ENCODE data around the gene GNG10.
A peak's percentile ranks its signal among the peaks of the same experiment; 100 is the strongest.
"Not testable (repeated sequence)": the region's sequence is repeated elsewhere in the genome, so short reads cannot be mapped to it uniquely, and the experiment has no call there.

The GNG10 gene

GRCh38 chr9:111649016-111649415, 12.4 kb upstream of the GNG10 start:
- no peak for DNase-seq (ENCODE audit: low read depth, low spot score)

DNA sequence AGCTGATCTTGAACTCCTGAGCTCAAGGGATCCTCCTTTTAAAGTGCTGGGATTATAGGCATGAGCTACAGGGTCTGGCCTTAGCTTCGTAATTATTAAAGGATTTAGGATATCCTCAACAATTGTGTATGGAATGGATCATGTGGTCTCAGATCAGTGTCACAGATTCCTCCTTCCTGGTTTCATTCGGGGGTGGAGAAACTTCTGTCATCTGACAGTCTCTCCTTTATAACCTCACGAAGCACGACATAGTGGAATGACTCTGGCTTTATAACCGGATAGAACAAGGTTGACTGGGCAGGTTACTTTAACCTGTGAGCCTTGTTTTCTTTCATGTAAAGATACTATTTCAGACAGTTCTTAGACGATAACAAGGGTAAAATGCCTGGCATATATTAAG, 4.4 kb upstream of the GNG10 start:
- DNase-seq (ENCODE audit: low read depth, low spot score) = no peak

DNA sequence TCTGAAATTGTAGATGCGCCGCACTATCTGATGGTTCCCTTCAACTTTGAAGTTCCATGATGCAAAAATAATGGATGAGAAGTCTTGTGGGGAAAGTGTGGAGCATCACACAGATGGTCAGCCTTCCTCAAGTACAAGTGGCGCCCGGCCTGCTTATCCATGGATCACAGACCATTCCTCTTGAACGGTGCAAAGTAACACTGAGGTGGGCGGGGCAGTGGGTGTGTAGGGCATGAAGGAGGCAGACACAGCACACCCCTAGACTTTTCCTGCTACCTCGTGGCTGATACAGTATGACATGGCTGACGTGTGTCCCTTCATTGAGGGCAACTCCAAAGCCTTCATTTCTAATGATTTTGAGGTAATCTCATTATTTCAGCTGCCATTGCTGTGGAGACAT, 2.5 kb upstream of the GNG10 start:
- DNase-seq (ENCODE audit: low read depth, low spot score) = no peak

- DNase-seq (ENCODE audit: low read depth, low spot score) = no peak
Measured at GRCh38 chr9:111659691-111660090, 1.7 kb upstream of the GNG10 start.

DNA sequence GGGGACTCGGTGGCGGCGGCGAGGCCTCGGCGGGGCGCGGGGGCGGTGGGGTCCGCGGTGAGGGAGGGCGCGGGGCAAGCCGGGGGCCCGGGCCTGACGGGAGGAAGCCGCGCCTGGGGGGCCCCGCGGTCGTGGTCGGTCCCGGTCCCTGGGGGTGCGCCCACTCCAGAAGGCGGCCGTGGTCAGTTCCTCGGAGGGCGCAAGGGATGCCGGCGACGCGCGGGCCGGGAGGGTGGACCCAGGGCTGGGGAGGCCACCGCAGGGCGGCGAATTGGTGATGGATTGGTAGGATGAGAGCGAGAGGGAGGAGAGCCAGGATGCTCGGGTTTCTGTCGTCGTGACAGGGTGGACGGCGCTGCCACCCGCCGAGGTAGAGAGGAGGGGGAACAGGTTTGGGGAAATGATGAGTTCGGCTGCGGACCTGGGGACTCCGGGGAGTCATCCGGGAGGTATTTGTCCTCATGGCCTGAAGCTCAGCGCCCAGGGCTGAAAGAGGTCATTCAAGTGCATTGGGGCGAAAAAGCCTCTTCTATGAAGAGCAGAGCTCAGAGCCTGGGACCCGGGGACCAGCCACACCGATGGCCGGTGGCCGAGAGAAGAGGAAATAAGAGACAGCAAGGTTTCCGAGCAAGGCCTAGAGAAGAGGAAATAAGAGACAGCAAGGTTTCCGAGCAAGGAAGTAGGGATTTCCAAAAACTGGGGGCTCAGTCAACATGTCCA, 557 bp downstream of the GNG10 start:
- DNase-seq (ENCODE audit: low read depth, low spot score) = no peak

DNA sequence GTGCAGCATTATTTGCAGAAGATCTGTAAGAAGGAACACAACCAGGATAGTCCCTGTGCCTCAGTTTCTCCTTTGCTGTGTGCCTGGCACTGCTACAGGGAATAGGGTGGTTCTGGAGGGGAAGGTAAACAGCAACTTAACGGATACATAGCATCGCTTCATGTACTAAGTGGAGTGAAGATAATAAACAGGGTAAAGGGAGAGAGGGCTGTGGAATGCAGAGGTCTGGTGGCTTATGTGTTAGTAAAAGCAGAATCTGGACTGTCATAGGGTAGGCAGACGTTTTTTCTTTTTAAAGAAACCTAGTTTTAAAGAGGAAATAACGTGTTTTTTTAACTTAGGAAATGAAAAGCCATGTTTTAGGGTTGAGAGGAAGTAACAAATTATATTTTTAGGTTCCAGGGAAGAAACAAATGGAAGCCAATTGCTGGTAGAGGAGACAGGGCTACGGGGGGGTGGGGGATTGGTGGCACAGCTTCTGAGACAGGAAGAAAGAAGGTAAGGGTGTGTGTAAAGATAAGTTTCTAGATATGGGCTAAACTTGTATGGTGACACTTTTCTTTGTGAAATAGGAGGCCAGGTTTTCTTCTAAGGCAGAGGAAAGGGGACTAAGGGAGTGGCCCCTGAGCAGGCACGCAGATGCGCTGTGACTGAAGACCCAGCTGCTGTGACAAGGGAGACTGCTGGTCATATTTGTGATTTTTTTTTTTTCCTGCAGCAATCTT, 1.3 kb downstream of the GNG10 start:
- DNase-seq (ENCODE audit: low read depth, low spot score) = no peak

DNA sequence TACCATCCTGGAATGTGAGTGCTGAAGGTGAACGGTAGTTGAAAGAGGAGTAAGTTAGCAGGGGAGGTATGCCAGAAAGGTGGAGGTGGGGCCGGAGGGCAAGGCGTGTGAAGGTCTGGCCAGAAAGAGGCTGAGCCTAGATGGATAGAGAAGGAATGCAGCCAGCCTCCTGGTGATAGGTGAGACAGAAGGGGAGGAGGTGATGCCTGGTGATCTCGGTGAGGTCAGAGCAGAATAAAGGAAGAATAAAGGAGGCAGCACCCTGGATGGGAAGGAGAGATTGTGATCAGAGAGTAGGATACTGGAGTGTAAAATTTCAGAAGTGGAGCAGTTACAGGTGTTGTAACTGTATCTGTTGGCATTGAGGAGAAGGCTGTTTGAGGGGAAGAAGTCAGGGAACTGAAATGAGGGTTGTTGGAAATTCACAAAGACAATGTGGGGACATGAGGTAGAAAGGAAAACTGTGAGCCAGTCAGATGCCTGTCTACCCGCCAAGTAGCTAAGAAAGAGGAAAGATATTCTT, 2.0 kb downstream of the GNG10 start:
- DNase-seq (ENCODE audit: low read depth, low spot score) = peak; percentile 48

- DNase-seq (ENCODE audit: low read depth, low spot score) = no peak
Measured at GRCh38 chr9:111668026-111668573, 6.7 kb downstream of the GNG10 start.

DNA sequence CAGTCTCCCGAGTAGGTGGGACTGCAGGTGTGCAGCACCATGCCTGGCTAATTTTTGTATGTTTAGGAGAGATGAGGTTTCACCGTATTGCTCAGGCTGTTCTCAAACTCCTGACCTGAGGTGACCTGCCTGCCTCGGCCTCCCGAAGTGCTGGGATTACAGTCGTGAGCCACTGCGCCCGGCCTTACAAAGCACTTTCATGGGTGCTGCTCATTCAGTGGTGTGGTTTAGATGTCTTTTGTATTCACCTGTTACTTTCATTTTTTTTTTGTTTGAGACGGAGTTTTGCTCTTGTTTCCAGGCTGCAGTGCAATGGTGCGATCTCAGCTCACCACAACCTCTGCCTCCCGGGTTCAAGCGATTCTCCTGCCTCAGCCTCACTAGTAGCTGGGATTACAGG, 7.2 kb downstream of the GNG10 start:
- not testable (repeated sequence) for DNase-seq (ENCODE audit: low read depth, low spot score)

- DNase-seq (ENCODE audit: low read depth, low spot score) = no peak
Measured at GRCh38 chr9:111674319-111674718, 12.9 kb downstream of the GNG10 start.

DNA sequence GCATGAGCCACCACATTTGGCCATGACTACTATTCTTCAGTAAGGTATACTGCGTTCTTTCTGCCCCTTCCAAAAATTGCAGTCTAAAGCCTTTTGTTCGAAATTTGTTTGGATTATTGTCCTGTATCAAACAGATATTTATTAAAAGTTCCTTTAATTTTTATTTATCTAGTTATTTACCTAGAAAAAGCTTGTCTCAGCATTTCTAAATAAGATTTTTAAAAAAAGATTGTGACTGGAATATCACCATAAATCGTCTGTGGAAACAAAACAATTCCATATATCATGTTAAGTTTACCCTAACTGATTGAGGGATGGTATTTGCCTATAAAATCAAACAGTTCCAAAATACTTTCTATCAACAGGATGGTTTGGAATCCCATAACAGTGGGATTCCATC, 14.7 kb downstream of the GNG10 start:
- no peak for DNase-seq (ENCODE audit: low read depth, low spot score)

DNA sequence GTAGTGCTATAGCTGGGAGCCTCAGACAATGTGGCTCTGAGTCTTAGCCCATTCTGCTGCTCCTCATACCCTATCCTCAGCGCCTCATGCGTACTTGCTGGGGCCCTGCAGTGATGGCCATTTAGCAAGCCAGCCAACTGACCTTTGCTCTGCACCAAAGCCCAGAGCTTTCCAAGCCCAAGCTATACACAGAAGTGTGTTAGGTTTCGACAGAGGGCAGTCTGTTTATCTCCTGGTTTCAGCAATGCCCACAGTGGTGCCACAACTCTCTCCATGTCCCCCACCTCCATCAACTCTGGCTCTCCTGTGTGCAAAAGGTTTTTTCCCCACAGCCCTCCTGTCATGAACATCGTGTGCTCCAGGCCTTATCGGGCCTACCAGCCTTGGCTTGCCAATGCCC, 16.9 kb downstream of the GNG10 start:
- no peak for DNase-seq (ENCODE audit: low read depth, low spot score)

DNA sequence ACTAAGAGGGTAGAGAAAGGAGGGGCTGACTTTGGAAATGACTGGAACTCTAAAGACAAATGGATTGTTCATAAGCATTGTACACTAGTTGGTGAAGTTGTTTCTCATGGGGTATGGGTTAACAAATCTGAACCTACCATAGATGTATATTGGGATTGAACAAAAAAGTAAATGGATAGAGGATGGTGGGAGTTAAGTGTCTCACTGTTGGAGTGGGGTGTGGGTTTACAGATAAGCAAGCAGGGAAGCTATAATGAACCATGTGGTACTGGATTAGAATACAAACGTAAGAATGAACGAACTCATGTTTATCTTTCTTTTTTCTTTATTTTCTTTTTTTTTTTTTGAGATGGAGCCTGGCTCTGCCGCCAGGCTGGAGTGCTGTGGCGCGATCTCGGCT, 17.8 kb downstream of the GNG10 start:
- no peak for DNase-seq (ENCODE audit: low read depth, low spot score)

GRCh38 chr9:111683392-111683791, 22.0 kb downstream of the GNG10 start:
- no peak for DNase-seq (ENCODE audit: low read depth, low spot score)

GRCh38 chr9:111691672-111692329, 30.4 kb downstream of the GNG10 start:
- DNase-seq (ENCODE audit: low read depth, low spot score) = no peak

DNA sequence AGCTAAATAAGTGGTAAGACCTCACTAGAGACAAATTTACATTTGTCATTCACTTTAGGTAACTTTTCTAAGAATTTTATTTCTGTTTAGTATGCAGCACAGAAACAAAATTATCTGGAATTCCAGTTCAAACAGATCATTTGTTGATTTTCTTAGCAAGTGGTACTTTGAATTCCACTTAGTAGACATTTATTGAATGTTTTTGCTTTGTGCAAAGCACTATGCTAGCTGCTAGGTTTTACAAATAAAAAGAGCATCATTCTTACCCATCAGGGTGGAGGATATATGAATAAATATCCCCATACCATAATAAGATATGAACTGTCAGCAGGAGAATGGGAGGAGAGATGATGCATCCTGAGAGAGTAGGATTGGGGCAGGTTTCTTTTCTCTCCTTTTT, 35.4 kb downstream of the GNG10 start:
- DNase-seq (ENCODE audit: low read depth, low spot score) = no peak

- DNase-seq (ENCODE audit: low read depth, low spot score) = no peak
Measured at GRCh38 chr9:111700776-111701175, 39.4 kb downstream of the GNG10 start.

DNA sequence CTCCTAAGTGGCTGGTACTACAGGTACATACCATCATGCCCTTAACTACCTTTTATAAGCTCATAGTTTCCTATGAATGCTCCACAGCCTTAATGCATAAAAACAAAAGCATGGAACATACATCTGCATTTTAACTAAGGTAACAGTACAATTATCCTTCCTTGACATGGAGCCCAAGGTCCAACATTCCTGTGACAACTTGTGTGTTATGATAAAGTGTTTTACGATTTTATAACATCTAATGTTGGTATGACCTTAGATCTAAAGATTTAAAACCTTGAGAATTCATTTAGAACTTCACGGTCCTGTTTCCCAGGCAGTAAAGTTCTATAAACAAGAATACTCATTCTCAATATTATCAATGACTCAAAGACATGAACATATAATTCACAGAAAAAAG, 43.1 kb downstream of the GNG10 start:
- DNase-seq (ENCODE audit: low read depth, low spot score) = no peak

DNA sequence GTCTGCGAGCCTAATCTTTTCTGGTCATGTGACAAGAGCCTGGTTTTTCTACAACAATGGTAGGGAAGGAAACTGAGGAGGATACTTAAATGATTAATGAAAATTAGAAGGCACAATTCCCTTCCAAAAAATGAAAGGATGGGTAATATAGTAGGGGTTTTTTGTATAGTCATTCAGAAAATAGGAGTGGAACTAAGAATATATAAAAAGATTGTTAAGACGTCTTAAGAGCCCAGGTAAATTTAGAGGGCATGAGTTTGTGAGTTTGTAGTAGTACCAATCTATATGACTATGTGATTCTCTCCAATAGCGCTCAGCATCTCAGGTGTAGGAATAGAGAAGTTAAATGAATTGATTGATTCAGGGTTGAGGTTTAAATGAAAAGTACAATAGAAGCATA, 50.1 kb downstream of the GNG10 start:
- no peak for DNase-seq (ENCODE audit: low read depth, low spot score)

GRCh38 chr9:111712369-111712768, 51.0 kb downstream of the GNG10 start:
- no peak for DNase-seq (ENCODE audit: low read depth, low spot score)

- DNase-seq (ENCODE audit: low read depth, low spot score) = no peak
Measured at GRCh38 chr9:111715471-111715870, 54.1 kb downstream of the GNG10 start.

DNA sequence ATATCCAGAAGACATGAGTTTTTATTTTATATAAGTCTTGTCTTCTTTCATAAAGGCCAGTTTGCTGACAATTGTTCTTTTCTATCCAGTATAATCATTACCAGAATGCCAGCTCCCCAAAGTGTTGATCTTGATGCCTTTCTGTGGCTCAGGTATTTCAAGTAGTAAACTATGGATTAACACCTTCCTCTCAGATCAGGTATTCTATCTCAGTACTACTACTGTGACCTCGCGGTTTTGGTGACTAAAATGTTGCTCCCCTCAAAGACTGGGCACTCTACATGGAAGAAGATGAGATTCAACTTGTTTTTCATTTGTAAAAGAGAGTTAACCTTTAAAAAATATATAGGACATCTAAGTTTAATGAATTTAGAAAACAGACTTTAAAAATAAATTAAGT, 58.1 kb downstream of the GNG10 start:
- no peak for DNase-seq (ENCODE audit: low read depth, low spot score)
